CD4-positive, alpha-beta T cell treated with Interleukin-12 subunit alpha and Interleukin-12 subunit beta, for 1 hour (primary cell): Measurements from ENCODE around the gene KIAA1671.
"Not testable (repeated sequence)": the region's sequence is repeated elsewhere in the genome, so short reads cannot be mapped to it uniquely, and the experiment has no call there.

Source experiments
- DNase-seq: peaks from one replicate; pipeline ENCODE4 v3.0.0-alpha.2; 2020

The KIAA1671 gene

DNA sequence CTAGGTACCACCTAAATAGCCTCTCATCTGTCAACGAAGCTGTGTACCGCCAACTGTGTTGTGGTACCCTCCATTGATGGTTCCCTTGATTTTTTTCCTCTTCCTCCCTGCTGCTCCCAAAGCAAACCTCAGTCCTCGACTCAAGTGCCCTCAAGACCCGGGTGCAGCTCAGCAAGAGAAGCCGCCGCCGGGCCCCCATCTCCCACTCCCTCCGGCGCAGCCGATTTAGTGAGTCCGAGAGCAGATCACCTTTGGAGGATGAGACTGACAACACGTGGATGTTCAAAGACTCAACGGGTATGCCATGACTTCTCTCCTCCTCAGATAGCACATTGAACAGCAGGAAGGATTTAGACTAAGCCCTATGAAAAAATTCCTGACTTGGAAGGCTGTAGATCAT lies 224.7 kb downstream of the KIAA1671 start:
- no peak for DNase-seq

DNA sequence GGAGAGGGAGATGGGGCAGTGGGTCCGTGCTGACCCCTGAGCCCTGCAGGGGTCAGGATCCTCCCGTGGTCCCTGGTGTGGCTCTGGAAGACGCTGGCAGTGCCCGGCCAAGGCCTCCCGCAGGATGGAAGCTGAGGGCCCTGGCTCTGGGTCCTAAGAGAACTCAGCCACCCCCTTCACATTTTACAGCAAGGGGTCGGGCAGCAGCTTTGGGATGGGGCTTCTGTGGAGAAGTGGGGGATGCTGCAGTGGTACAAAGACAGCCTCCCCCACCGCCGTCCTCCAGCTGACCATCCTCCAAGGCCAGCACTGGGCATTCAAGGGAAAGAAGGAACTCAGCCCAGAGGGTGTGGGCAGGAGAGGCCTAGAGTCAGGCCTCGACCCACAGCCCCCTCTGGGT lies 225.4 kb downstream of the KIAA1671 start:
- DNase-seq, result no peak

DNA sequence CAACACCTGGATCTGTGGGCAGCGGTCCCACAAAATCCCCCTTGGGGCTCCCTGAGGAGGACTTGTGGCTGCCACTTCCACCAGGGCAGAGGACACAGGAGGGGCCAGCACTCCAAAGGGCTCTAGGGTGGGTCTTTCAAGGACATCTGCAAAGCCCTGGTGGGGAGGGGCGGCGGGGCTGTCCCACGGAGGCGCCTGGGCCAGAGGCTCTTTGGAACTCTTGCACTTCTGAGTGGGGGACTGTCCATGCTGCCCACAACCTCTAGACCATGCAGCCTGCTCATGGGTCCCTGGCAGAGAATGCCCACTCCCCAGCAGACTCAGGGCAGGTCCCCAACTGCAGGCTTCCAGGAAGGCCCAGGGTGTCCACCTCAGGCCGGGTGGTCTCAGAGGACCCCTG lies 225.8 kb downstream of the KIAA1671 start:
- not testable (repeated sequence) for DNase-seq

DNA sequence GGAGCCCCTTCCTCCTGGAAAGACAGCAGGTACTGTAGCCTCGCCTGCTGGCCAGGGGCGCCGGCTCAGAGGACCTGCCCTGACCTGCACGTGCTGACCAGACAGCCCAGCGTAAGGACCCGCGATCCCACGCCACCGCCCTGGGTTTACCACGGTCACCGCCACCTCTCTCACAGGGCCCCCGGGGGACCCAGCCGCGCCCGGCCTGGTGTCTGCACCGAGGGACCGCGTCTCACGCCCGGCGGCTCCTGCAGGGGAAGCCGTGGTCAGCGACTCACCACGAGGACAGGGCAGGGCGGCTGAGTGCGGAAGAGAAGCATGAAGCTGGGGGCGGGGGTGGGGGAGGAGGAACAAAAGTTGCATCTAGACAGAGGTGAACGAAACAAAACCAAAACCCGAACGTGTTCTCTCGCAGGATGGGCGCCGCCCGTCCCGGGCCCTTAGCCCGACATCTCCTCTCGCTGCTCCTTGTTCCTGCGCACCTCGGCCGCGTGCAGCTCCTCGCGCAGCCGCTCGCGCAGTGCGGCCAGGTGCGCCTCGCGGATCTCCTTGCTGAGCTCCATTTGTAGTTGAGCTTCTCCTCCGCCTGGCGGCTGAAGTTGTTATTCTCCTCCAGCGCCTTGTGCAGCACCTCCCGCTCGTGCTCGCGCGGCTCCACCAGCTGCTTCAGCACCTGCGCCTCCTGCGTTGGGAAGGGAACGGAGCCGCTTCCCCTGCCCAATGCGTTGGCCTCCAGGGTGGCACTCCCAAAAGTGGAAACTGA lies 226.5 kb downstream of the KIAA1671 start:
- not testable (repeated sequence) for DNase-seq

DNA sequence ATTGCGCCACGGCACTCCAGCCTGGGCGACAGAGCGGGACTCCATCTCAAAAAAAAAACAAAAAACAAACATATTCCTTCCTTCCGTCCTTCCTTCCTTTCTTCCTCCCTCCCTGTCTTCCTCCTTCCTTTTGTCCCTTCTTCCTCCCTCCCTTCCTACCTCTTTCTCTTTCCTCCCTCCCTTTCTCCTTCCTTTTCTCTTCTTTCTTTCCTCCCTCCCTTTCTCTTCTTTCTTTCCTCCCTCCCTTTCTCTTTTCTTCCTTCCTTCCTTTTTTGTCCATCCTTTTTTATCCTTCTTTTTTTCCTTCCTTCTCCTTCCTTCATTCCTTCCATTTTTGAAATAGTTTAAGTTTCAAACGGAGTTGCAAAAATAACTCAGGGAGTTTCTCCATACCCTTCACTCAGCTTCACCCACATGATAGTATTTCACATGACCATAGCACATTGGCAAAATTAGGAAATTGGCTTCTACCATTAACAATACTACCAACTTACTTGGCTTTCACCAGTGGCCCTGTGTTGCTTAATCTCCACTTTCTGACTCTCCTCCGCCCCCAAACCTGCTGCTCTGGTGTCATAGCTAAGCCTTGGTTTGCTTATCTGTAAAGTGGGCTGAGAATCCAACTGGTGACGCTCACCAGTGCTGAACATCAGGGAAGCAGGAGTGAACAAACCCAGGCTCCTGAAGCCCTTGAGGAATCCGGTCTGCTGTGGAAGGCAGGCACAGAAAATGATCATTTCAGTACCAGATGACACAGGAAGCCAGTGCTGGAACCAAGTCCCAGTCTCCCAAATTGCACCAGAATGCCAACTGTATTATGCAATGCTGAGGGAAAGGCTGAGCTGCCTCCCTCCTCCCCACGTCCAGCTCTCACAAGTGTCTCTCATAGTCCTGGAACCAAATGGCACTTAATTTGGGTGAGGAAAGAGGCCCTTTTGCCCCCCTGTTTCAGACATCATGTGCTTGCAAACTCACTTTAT lies 229.9 kb downstream of the KIAA1671 start:
- DNase-seq, result no peak

DNA sequence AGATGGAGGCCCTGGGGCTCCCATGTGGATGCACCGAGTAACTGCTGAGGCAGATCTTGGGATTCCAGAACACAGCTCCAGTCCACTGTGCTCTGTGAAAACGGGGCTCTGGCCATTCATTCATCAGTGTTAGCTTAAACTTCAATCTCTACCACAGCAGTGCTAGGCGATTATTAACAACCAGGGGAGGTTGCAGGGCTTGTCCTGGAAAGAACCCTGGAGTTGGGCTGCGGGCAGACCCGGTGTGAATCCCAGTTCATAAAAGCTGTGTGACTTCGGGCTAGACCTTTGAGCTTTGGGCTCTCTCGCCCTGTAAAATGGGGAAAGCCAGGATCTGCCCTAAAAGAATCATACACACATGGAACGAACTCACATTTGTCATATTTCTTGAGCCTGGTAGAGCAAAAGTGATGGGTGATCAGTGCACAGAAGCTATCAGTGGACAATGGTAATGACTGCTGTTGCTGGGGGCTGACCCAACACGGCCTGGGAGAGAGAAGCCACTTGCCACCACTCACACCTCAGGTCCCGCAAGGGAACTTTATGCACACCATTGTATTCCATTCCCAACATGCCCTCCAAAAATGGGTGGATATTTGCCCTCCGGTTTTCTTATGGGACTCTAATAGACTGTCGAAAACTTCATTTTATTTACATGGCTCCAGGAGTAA lies 231.6 kb downstream of the KIAA1671 start:
- DNase-seq, result no peak

DNA sequence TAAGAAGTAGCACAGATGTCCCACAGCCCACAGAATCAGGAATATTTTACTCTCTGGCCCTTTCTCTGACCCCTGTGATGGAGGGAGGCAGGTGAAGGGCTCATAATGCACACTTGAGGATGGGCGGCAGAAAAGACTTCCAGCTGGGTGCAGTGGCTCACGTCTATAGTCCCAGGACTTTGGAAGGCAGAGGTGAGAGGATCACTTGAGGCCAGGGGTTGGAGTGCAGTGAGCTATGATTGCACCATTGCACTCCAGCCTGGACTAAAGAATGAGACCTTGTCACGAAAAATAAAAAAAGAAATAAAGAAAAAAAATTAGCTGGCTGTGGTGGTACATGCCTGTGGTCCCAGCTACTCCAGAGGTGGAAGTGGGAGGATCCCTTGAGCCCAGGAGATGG lies 233.6 kb downstream of the KIAA1671 start:
- no peak for DNase-seq

DNA sequence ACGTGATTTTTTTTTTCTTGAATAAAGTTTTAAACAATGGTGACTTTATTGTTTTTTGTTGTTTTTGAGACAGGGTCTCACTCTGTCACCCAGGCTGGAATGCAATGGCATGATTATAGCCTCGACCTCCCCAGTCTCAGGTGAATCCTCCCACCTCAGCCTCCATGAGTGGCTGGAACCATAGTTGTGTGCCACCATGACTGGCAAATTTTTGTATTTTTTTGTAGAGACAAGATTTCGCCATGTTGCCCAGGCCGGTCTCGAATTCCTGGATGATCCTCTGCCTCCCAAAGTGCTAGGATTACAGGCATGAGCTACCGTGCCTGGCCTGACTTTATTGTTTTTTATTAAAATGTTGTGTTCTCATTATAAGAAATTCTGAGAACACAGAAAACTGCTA lies 235.0 kb downstream of the KIAA1671 start:
- no peak for DNase-seq

DNA sequence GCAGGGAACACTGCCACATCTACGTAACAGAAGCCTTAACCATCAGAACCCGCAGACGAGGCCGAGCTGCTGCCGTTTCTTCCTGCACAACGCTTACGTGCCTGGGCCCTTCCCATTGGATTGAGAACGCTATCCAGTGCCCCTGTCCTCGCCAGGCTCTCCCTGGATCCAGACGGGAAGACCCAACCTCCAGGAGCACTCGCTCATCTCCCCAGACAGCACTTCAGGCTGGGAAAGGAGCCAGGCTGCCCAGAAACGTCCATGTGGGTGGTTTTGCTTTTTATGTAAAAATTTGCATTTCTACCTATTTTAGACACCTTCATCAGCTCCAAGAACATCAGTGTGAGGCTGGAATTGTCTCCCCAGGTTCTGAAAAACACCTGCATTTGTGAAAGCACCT lies 239.9 kb downstream of the KIAA1671 start:
- no peak for DNase-seq

DNA sequence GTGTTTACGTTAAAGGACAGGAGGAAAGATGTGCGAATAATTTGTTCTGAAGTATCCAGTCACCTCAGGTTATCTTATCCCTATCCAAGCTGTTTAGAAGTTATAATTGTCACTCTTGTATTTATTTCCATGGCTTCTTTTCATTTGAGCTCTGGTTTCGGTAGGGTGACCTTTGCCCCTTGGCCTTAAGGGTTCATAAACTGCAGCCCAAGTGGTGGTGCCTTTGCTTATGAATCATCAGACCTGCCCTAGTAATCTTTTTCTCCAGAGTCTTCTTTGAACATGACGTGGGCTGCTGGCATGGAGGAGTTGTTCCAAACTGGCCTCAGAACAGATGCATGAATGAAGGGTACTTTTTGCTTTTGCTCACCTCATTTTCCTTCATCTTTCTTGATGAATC lies 240.6 kb downstream of the KIAA1671 start:
- DNase-seq, result no peak

DNA sequence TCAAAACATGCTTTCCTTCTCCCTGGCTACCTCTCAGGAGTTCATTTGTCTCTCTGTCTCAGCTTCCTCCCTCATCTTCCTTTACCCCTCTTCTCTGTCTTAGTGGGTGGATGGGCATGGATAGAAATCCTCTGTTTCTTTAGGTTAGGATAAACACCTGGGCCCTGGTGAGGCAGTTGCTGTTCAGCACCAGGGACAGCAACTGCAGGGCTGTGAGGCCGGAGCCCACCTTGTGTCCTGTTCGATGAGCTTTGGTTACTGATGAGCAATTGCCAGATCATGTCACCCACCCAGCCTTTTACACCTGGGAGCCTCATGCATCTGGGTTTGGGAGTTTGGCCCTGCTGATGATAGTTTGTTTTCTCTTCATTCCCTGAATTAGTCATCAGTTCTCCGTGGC lies 241.0 kb downstream of the KIAA1671 start:
- DNase-seq, result no peak

DNA sequence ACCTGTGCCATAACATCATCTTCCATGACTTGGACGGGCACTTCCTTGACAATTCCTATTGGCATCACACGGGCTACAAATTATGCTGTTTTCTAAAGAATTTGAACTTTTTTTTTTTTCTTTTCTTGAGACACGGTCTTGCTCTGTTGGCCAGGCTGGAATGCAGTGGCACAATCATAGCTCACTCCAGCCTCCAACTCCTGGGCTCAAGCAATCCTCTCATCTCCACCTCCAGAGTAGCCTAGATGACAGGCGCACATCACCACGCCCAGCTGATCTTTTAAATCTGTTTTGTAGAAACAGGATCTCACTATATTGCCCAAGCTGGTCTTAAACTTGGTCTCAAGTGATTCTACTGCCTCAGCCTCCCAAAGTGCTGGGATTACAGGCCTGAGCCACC lies 243.8 kb downstream of the KIAA1671 start:
- DNase-seq, result no peak

DNA sequence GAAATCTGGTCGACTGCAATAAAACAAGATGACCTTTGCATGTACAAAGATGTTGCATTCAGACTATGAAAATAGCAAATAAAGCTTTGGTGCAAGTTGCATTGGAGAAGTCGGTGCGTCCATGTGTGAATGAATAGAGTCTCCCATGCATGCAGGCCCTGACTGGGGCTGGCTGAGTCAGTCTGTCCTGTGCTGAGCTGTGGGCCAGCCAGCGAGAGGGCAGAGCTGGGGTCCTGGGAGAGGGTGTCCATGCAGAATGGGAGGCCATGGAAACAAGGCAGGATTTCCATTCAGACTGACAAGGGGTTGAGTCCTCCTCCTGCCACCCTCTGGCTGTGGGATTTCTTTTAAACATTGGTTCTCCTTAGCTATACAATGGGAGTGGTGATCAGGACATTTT lies 244.8 kb downstream of the KIAA1671 start:
- DNase-seq, result no peak

DNA sequence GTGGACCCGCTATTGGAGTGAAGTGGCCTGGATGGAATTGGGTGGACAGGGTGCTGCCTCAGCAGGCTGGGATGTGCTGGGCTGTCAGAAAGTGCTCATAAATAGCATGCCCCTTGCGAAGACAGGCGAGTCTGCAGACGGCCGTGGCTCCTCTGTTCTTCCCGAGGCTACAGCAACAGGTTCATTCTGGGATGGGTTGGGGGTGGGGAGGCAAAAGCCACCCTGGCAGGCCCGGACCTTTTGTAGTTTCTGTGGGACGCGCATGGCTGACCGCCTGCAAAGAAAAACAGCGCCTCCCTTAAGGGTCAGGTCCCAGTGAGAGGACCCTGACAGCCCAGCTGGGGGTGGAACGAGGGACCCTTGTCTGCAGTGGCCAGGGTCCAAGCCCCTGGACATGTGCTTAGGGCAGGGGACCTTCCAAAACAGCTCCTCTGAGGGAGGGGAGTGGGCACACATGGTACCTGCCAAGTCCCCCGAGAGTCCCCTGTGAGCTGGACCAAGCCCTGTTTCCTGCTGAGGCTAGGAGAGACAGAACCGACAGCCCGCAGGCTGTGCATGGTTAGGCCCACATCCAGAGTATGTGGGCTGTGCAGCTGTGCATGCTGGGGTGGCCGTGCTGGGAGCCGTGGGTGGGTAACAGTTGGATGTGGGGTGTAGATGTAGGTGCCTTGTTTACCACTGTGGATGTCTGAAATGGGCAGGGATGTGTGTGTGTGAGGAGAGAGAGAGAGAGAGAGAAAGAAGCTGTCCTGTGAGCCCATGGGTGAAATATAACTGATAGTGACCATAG lies 247.4 kb downstream of the KIAA1671 start, which contains the start of gene CRYBB3:
TSS of gene CRYBB3 (plus strand) at position 128 of the 790 bp plus-strand sequence. CDS start 1,539 bp downstream, outside the sequence.
- DNase-seq, result no peak

DNA sequence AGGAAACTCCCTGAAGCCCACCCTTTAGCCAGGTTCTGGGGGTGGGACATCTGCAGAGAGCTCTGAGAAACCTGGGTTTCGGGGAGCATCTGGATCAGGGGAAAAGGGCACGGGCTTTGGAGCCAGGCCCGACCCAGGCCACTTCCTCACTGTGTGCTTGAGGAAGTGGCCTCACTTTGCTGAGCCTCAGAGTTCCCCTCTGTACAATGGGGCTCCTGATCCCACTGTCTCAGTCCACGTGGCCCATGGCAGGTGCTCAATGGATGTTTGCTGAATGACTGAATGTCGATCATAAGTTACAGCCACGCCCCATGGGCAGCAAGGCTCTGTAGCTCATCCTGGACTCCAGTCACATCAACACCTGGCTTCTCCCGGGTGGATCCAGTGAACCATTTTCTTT lies 248.5 kb downstream of the KIAA1671 start:
- DNase-seq, result no peak

DNA sequence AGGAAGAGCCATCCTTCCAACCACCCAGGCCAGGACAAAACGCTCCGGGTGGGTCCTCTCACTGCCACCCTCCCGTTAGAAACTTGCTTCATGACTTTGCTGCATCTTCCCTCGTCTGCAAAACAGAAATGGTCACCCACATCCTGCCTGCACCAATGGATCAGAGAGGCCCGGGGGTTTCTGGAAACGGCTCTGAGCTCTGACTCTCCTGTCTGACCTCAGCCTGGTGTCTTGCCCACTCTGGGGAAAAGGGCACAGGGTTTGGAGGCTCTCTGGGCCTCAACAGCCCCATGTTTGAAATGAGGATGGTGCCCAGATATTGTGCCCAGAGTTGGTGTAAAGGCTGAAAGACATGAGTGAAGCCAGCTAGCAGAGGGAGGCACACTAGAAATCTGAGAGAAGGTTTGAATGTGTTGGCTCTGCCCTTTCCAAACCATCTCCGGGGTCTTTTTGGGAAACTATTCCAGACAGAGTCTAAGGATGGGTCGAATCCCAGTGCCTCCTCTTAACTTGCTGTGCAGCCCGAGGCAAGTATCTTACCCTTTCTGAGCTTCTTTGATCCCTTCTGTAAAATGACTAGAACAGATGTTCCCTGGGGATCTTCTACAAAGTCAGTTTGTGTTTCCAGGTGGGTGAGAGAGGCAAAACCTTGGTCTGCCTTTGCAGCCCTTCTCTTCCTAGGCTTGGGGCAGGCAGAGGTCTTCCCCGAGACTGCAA lies 249.2 kb downstream of the KIAA1671 start:
- DNase-seq, result no peak

DNA sequence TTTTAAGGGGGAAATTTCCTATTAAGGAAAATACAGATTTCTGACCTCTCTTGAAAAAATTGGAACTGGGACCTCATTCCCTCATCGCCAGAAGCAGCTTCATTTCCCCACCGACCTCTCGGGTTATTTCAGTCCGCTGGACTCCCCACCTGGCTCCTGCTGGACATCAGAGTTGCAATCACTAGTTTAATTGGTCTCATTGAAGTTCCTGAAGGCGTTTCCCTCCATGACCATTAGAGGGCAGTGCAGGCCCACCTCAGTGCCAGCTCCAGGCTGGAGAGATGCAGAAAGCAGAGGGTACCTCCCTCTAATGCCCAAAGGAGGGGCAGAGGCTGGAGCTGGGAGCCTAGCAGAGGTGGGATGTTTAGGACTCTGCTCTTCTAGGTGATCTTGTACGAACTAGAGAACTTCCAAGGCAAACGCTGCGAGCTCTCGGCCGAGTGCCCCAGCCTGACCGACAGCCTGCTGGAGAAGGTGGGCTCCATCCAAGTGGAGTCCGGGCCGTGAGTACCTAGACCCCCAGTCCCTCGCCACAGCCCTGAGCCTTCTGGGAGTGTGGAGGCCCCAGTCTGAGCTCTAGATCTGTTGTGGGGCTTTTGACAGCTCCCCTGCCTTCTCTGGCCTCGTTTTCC lies 249.9 kb downstream of the KIAA1671 start:
- DNase-seq, result peak; percentile 38

DNA sequence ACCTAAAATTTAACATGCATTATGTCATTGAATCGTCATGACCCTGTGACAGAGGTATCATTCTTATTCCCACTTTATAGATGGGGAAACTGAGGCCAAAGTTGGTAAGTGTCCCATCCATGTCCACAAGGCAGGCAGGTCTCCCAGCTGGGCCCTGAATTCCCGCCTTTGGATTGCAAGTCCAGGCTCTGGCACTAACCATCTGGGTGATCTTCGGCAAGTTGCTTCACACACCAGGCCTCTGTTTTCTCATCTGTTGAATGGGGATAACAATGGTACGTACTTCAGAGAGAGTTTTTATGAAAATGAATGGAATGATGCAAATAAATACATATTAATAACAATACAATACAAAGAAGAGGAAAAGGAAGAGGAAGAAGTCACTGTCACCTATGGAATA lies 250.6 kb downstream of the KIAA1671 start:
- DNase-seq, result no peak

DNA sequence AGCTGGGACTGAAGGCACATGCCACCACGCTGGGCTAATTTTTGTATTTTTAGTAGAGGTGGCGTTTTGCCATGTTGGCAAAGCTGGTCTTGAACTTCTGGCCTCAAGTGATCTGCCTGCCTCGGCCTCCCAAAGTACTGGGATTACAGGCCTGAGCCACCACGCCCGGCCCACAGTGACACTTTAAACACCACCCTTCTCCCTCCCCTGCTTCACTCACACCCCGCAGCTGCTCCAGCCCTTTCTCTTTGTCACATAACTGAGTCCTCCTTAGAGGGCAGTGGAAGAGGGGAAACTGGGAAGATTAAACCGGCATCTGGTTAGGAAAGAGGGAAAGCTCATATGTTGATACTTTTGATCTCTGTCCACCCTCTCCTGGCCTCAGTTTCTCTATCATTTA lies 252.0 kb downstream of the KIAA1671 start:
- not testable (repeated sequence) for DNase-seq

DNA sequence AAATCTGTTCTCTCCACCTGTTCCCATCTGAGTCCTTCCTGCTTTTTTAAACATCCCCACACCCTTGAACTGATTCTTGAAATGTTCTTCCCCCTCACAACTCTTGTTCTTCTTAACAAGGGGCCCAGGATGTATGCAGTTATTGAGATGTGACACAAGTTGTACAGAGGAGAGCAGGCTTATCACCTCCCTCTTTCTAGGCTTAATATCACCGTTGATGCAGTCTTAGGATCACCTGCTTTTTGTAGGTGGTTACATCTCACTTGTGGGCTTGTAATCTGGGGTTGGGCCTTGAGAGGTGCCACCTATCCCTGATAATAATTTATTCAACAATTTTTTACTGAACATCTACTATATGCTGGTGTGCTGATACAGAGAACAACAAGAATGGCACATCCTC lies 253.3 kb downstream of the KIAA1671 start:
- DNase-seq, result no peak

DNA sequence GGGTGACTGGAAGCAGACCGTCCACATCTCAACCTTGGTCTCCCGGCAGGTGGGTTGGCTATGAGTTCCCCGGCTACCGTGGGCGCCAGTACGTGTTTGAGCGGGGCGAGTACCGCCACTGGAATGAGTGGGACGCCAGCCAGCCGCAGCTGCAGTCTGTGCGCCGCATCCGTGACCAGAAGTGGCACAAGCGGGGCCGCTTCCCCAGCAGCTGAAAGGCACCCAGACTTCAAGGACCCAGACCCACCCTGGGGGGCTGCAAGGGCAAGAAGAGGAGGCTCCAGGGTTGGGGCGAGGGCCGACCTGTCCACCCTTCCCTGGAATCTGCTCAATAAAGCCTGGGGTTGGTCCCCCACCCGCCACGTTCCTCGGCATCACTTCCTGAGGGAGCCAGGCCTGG lies 254.5 kb downstream of the KIAA1671 start:
- no peak for DNase-seq
